ENCODE measurements around the gene POU2AF1. TPM values are rescaled to one million over a fixed set of nuclear protein-coding genes. Genes with fewer than 3 reads are reported as not detected.

The POU2AF1 gene
- 9.1 and 9.3 TPM in 2 replicates for total RNA-seq

GRCh38 chr11:111378861-111379601 lies at the start of gene POU2AF1:
TSS of gene POU2AF1 (minus strand) at chr11:111379275. CDS start at chr11:111379177, 98 bp downstream.
- intact Hi-C loops (cut with micrococcal nuclease), result loop anchor here (1.0 to 10.0 kb wide), 9 partner anchors 14 to 1034 kb away; partner anchors contain the start of genes CFAP68, FDXACB1, PPP2R1B and SIK2

GRCh38 chr11:111428113-111428876 lies 49.2 kb upstream of the POU2AF1 start:
- intact Hi-C loops (cut with micrococcal nuclease), result no loop called here

GRCh38 chr11:111427471-111427912 lies 48.4 kb upstream of the POU2AF1 start:
- intact Hi-C loops (cut with micrococcal nuclease), result no loop called here

GRCh38 chr11:111426617-111427016 lies 47.5 kb upstream of the POU2AF1 start:
- intact Hi-C loops (cut with micrococcal nuclease), result no loop called here

- intact Hi-C loops (cut with micrococcal nuclease), result loop anchor here (1.0 kb wide), 1 partner anchor 140 kb away; no protein-coding TSS in a partner anchor
Observed at GRCh38 chr11:111423250-111423615, 44.2 kb upstream of the POU2AF1 start.

- intact Hi-C loops (cut with micrococcal nuclease), result loop anchor here (1.0 kb wide), 1 partner anchor 139 kb away; no protein-coding TSS in a partner anchor
Observed at GRCh38 chr11:111422494-111423249, 43.6 kb upstream of the POU2AF1 start.

GRCh38 chr11:111421251-111421650 lies 42.2 kb upstream of the POU2AF1 start:
- intact Hi-C loops (cut with micrococcal nuclease), result no loop called here

GRCh38 chr11:111419641-111420327 lies 40.7 kb upstream of the POU2AF1 start:
- intact Hi-C loops (cut with micrococcal nuclease), result no loop called here

GRCh38 chr11:111419181-111419580 lies 40.1 kb upstream of the POU2AF1 start:
- intact Hi-C loops (cut with micrococcal nuclease), result no loop called here

GRCh38 chr11:111418436-111418787 lies 39.3 kb upstream of the POU2AF1 start:
- intact Hi-C loops (cut with micrococcal nuclease), result no loop called here

- intact Hi-C loops (cut with micrococcal nuclease), result loop anchor here (1.0 kb wide), 1 partner anchor 39 kb away; the partner anchor contains the start of gene POU2AF1
Observed at GRCh38 chr11:111417766-111418435, 38.8 kb upstream of the POU2AF1 start.

GRCh38 chr11:111417011-111417765 lies 38.1 kb upstream of the POU2AF1 start:
- intact Hi-C loops (cut with micrococcal nuclease), result loop anchor here (1.0 kb wide), 1 partner anchor 38 kb away; the partner anchor contains the start of gene POU2AF1

- intact Hi-C loops (cut with micrococcal nuclease), result no loop called here
Observed at GRCh38 chr11:111416231-111416960, 37.3 kb upstream of the POU2AF1 start.

- intact Hi-C loops (cut with micrococcal nuclease), result no loop called here
Observed at GRCh38 chr11:111414936-111415335, 35.9 kb upstream of the POU2AF1 start.

- intact Hi-C loops (cut with micrococcal nuclease), result no loop called here
Observed at GRCh38 chr11:111414267-111414931, 35.3 kb upstream of the POU2AF1 start.

- intact Hi-C loops (cut with micrococcal nuclease), result no loop called here
Observed at GRCh38 chr11:111413849-111414248, 34.8 kb upstream of the POU2AF1 start.

- intact Hi-C loops (cut with micrococcal nuclease), result no loop called here
Observed at GRCh38 chr11:111412293-111412692, 33.2 kb upstream of the POU2AF1 start.

- intact Hi-C loops (cut with micrococcal nuclease), result no loop called here
Observed at GRCh38 chr11:111411456-111411855, 32.4 kb upstream of the POU2AF1 start.

Measured in T-helper 1 cell treated with Interleukin-12 subunit alpha and Interleukin-12 subunit beta and Interleukin-4 antibody, amounts not matched to agents 30 ng/mL and 1 ng/mL, for 36 hours (primary cell).